Stimulated activated CD8-positive, alpha-beta memory T cell treated with anti-CD3 and anti-CD28 coated beads, Interleukin-2, amount 100 ng/mL, for 48 hours (primary cell): ENCODE data around the gene SMIM41.

Experiments
- DNase-seq, 2 donors: peaks; one replicate each; pipeline ENCODE4 v3.0.0-alpha.2; 2020; ENCODE audit warnings: low read depth in 2 of 2

SMIM41 gene

DNA sequence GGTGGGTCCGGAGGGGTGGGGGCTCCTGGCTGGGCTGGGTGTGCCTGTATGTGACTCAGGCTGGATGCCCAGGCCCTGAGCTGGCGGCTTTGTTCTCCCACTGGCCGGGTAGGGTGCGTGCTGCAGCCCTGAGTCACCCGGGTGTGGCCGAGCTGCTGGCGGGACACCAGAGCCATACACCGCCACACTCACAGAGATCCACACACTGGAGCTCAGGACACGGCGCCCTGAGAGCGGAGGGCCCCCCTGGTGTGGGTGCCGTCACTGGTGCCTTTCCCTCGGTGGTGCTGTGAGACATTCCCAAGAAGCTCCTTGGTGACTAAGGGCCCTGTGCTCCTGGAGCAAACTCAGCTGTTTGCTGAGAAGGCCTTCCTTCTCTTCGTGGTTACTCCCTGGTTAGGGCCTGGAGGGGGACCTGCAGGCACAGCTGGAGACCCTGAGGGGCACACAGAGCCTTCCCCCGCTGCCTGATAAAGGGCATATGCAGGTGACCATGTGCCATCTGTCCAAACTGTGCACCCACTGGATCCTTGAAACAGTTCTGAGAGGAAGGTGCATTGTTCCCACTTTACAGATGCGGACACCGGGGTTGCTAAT lies 68.0 kb downstream of the SMIM41 start:
- DNase-seq, result no peak

DNA sequence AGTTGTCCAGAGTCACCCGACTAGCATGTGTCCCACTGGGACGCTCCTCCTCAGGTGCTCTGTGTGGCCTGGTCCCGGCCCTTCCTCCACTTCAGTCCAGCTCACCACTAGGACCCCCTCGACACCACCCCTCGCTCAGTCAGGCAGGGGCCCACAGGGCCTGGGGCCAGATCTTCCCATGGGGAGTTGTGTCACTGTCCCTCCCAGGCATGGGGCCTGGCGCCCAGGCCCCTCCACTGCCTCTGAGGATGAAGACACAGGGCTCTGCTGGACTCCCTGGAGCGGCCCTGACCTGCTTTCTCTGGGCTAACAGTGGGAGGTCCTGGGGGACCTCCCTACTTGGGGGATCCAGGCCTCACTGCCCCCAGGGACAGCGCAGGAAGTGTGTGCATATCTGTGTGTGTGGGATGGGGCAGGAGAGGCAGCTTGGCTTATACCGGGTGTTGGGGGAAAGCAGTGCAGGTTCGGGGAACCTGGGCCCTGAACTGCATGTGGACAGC lies 68.5 kb downstream of the SMIM41 start:
- no peak for DNase-seq

DNA sequence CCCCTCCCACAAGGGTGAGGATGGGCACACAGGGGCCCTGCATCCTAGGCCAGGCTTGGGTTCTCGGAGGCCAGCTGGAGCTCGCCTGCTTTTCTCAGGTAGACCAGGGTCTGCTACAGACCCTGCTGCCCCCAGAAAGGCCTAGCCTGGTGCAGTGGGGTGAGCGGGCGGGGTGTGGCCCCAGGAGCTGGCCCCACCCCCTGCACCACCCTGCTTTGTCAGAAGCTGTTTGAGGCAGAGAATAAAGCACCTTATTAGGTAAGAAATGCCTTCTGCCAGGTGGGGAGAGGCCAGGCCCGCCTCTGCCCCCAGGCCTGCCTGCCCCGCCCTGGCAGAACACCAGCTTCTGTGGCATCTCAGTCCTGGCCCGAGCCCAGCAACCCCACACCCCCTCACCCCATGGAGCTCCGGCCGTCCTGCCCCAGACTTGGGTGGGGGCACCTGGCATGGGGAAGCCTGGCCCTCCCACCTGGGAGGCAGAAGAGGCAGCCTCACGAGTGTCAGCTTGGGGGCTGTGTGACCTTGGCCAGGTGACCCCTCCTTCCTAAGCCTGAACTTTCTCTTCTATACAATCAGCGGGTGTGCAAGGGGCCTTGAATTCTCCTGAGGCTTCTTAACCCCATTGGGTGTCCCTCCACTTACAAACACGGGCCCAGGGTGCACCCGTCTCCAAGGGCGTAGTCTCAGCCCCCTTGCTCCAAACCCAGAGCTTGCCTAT lies 69.1 kb downstream of the SMIM41 start:
- DNase-seq, result no peak

DNA sequence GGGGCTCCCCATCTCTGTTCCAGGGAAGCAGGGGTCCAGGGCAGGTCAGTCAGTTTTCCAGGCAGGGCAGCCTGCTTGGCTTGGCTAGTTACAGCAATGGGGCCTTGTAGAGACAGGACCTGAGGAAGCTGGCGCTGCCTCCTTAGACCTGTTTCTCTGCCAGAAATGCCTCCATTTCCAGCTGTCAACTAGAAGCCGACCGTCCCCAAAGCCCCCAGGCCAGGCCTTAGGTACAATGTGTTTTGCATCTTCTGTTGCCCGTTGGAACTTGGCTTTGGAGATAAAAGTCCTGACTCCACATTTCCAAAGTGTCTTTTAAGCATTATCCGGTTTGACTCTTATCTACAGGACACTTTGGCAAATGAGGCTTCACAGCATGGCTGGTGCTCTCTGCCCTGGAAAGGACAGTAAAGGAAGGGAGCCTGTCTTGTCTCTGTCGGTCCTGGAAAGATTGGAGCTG lies 69.7 kb downstream of the SMIM41 start:
- DNase-seq, result no peak

DNA sequence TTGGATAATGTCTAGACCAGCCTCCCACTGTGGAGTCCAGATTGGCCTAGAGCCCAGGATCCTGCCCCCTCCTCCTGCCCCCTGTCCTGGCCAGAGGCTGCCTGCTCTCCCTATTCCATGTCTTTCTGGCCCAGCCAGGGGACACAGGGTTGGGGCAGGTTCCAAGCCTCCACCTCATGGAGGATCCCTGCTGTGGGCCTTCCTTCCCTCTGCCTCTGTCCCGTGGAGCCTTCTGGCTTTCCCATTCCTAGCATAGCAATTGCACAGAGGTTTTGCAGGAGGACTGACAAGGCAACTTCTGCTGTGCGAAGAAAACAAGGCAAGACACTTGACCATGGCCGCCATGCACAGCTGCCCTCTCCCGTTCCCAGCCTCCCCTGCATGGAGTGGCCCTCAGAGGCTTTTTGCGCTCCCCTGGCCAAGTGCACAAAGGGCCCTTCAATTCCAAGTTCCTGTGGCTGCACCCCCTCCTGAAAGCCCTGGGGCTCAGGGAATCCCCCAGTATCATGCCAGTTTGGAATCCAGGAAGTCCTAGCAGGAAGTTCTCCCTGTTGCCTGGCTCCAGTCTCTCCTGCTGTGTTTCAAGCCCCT lies 70.2 kb downstream of the SMIM41 start:
- DNase-seq, result no peak

DNA sequence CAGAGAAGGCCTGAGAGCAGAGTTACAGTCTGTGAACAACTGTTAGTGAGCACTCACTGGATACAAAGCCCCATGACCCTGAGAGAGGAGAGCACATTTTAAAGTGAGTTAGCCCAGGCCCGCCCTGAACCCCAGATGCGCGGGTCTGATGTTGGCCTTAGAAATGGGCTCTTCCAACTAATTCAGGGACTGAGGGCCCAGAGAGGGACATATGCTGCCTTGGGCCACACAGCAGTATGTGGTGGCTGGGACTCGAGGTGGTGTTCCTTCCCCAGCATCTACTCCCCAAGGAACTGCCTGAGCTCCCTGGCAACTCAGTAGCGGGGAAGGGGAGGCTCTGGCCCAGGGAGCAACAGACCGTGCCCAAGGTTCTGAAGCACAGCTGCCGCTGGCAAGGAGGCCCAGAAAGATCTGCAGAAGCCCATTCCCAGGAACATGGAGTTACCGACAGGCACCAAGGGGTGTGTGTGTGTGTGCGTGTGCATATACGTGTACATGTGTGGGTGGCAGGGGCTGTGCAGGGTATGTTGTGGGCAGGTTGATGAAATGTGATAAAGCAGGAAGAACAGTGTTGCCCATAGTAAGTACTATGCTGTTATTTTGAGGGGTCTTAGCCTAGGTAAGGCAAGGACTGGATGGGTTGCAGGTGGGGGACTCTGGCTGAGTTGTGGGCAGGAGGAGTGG lies 71.8 kb downstream of the SMIM41 start:
- no peak for DNase-seq

DNA sequence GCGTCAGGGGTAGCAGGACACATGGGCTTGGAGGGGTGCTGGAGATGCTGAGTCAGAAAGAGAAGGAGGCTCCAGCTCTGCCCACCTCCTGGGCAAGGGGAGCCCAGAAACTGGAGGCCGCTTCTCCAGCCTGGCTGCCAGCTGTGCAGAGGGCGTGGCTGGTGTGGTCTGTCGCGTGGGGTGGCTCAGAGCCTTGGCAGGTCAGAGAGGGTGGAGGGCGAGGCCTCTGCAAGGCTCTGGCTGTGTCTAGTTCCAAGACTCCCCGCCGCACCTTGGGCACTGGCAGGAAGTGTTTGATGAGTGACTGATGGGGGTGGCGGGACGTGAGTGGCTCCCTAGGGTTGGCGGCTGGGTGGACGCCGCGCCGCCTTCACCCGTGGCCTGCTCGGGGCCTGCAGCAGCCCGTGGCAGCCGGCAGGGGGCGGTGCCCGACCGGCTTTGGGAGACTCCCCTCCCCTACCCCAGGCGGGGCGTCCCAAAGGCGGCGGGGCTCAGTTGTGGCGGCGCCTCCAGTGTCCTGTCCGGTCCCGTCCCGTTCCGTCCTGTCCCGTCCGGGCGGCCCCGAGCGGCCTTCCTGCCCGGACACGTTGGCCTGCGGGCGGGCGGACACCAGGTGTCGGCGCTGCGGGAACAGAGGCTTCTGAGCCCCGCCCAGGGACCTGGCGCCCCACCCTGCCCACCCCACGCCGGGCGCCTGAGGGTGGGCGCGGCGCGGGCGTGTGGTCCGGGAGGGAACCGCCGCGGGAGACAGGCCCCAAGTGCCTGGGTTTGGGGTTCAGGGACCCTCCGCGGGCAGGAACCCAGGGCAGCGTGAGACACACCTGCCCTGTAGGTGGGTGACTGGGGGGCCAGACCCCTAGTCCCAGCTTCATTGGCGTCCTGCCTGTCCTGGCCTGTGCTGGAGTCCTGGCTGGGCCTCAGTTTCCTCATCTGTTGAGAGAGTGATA lies 72.6 kb downstream of the SMIM41 start:
- peak; percentile 38 to 44 for DNase-seq

DNA sequence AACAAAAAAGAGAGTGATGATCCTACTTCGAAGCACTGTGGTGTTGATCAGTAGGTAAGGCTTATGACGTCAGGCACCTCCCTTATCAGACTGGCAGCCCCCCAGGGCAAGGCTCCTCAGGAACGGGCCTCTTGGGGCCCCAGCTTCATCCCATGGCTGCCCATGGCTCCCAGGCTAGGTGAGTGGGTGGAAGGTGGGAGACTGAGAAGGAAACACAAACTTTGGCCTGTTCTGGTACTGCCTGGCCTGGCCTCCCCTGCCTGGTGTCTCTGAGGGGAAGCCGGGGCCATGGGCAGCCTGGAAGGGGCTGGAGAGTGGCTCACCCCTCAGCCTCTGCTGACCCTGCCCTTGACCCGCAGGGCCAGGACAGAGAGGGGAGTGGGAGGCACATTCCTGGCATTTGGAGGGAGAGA lies 73.4 kb downstream of the SMIM41 start:
- DNase-seq, result no peak

DNA sequence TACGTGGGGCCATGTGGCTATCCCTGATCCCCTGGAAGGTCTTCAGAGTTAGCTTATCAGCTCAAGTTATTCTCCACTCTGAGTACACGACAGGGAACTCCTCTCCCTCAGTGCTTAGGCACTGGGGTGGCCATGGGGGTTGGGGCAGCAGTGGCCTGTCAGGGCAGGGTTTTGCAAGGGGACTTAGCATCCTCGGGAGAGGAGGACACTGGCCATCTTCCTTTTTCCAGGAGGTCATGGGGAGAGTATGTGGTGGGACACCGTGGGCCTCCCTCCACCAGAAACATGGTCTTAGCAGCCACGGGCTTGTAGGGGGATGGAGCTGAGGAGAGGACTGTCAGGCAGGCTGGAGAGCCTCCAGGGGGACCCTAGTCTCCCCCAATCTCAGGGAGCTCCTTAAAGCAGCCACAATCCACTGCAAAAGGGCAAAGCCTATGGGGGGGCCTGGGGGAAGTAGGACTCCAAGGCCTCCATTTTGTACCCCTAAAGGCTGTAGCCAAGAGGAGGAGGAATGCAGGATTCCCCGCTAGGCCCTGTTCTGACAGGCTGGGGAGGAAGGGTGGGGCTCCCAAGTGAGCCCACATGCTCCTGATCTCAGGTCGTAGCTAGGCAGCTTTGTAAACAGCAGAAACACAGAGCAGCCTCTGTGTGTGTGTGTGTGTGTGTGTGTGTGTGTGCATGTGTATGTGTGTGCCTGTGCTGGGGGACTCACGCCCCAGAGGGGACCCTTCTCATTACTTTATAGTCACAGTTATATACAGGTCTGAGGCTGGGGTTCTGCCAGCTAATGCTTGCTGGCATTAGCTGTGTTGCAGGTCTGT lies 75.8 kb downstream of the SMIM41 start:
- no peak for DNase-seq

DNA sequence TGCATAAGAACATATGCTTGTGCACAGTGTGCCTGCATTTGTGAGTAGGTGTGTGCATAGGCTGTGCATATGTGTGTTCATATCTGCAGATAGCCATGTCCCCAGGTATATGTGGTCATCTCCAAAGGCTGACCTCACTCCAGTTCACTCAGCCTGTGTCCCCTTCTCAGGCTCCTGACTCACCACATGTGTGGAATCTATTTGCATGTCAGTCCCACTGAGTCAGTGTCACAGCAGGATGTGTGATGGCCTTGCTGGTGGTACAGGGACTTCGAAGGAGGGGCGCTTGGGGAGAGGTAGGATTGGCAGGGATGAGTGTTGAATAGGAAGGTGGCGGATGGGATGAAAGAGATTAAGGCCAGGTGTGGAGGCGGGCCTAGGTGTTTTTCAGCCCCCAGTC lies 76.8 kb downstream of the SMIM41 start:
- DNase-seq, result no peak

DNA sequence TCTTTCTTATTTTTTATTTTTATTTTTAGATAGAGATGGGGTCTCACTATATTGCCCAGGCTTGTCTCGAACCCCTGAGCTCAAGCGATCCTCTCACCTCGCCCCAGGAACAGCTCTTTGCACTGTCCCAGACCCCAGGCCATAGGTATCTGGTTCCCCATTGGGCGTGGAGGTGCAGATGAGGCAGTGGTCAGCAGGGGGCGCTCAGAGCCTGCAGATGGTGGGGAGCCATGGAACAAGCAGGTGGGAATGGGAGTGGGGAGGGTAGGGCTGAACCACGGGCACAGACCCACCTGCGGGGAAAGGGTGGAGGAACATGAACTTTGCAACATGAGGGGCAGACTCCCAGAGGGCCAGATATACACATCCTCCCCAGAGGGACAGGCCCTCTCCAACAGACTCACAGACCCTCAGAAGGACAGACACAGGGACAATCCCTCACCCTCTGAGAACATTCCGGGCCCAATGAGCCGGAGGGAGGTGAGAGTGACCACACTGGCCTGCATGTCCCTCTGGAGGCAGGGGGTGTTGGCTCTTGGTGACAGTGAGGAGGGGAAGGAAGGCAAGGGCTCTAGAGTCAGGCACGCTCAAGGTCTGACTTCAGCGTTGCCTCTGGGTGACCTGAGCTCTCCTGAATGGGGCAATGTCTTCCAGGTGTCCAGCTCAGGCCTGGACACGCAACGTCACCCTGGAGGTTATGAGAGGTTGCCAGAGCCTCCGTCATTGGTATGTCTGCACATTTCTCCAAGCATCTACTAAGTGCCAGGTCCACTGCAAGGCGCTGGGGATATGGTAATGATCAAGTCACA lies 77.5 kb downstream of the SMIM41 start:
- DNase-seq, result peak; percentile 47 to 68

DNA sequence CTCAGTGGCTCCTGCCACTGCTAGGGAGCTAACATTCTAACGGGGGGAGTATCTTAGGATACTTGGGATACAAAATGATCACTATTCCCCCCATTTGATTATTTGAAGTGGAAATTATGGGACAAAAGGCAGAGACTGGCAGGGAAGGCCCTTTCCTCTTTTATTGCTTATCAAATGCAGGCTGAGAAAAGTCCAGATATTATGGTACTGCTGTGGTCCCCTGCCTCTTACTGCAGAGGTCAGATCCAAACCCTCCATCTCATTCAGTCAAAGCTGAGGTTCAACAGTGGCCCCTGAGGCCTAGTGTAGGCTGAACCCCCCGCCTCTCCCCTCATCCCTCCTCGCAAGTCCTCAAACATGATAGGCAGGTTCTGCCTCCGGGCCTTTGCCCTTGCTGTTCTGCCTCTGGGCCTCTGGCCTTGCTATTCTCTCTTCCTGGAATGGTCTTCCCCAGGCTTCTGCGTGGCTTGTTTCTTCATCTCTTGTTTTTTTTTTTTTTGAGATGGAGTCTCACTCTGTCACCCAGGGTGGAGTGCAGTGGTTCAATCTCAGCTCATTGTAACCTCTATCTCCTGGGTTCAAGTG lies 78.2 kb downstream of the SMIM41 start:
- no peak for DNase-seq
